ENCODE data around the gene KNCN. TPM values are rescaled to one million over a fixed set of nuclear protein-coding genes. Genes with fewer than 3 reads are reported as not detected.
A peak's percentile ranks its signal among the peaks of the same experiment; 100 is the strongest.

Gene KNCN
- polyA plus RNA-seq, 1 donor from 2014 or later = not detected

DNA sequence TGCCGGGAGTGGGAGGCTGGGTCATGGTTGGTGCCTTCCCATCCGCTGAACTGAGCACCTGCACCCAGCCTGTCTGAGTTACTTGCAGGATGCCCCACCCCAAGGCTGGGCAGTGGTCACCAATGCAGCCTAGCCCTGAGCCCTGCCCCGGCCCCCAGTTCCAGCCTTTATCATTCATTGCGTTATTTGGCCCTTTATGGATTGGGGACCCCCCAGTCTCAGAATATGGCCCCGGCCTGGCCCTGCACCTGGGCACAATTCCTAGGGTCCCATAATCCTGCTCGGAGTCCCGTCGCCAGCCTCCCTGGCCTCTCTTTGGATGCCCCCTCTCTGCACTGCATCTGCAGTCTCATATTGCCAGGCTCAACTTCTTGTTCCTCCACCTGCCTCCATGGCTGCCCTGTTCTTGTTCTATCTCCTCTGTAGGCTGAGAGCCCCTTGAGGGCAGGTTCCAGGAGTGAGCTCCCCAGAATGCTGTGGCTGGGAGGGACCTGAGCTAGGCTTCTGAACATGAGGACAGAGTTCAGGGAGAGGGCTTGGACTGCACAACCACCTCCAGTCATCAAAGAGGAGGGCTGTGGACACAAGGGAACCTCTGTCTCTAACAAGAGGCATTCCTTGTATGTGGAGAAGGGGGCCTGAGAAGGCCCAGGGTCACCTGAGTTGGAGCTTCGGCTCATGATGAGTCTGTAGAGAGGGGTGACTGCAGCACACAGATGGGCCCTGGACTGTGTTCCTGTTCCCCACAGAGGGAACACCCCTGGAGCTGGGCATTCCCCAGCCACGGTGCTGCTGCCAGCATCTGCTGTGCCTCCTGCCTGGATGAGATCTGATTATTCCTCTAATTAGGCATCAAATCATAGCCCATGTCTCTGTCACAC lies 1.1 kb upstream of the KNCN start:
- Histone ChIP-seq H4K20me1 (ENCODE audit: insufficient read depth) (no peaks in the 10 kb centered on the region), H3K9me3 (ENCODE audit: low read length) (no peaks in the 10 kb centered on the region), H3K27me3 (ENCODE audit: insufficient read depth, low read depth, low read length) (no peaks in the 10 kb centered on the region), H3K36me3 (ENCODE audit: insufficient read depth, low read length) (no peaks in the 10 kb centered on the region), H2AFZ (ENCODE audit: low read depth, low read length) (no peak overlapping the region), H3F3A (ENCODE audit: insufficient read depth, low read length, poor library complexity, severe bottlenecking) (no peaks in the 10 kb centered on the region), H3K9me2 (ENCODE audit: insufficient read depth, low read length) (no peaks in the 10 kb centered on the region), H3K4me3 (ENCODE audit: low read length) (no peak overlapping the region), H3K4me2 (ENCODE audit: low read length) (no peak overlapping the region), H3K9ac (ENCODE audit: low read length) (no peak overlapping the region), H3K79me2 (replicated peaks; ENCODE audit: insufficient read depth, low read length) (no peaks in the 10 kb centered on the region), H3K27ac (ENCODE audit: low read length) (no peak overlapping the region)
- no peak for TF ChIP-seq MXI1 (conservative IDR thresholded peaks at IDR 0.05; ENCODE audit: poor library complexity, severe bottlenecking)
- TF ChIP-seq RAD21 (conservative IDR thresholded peaks at IDR 0.05) = no peak
- no peak for TF ChIP-seq POLR2AphosphoS5 (IDR thresholded peaks at IDR 0.05)
- TF ChIP-seq SMC3 (conservative IDR thresholded peaks at IDR 0.05; ENCODE audit: poor library complexity) = no peak
- no peak for TF ChIP-seq REST (IDR thresholded peaks at IDR 0.05; ENCODE audit: borderline replicate concordance)
- no peak for TF ChIP-seq EP300 (conservative IDR thresholded peaks at IDR 0.05; ENCODE audit: poor library complexity, severe bottlenecking)
- TF ChIP-seq EZH2 (IDR thresholded peaks at IDR 0.05; ENCODE audit: borderline replicate concordance, insufficient read depth, low read length, poor library complexity, severe bottlenecking) = no peak
- TF ChIP-seq CTCF (IDR thresholded peaks at IDR 0.05; ENCODE audit: poor library complexity, severe bottlenecking) = no peak
- TF ChIP-seq TAF1 (IDR thresholded peaks at IDR 0.05; ENCODE audit: low read depth) = no peak

DNA sequence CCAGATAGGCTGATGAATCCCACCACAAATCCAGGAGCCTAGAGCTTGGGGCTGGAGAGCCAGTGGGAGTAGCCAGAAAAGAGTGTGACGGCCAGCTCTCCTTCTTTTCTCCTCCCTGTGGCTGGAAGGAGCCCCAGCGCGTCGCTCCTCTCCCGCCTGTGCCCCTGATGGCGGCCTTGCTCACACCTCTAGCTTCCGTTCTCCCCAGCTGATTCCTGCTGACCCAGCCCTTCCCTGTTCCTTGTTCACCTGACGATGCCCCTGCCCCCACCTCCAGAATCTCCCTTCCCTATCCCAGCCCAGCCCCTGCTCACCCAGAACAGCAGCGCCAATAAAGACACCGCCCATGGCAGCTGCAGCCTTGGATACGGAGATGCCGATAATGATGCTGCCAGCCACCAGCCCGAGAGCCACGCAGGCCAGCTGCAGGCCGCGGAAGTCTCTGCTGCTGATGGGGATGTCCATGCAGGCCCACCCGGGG lies 656 bp downstream of the KNCN start:
- Histone ChIP-seq H3K79me2 (replicated peaks; ENCODE audit: insufficient read depth, low read length) (no peaks in the 10 kb centered on the region), H3K4me2 (ENCODE audit: low read length) (peak overlapping the region; percentile 79), H2AFZ (ENCODE audit: low read depth, low read length) (no peak overlapping the region), H3K4me3 (ENCODE audit: low read length) (peak overlapping the region; percentile 61), H3K9me2 (ENCODE audit: insufficient read depth, low read length) (no peaks in the 10 kb centered on the region), H3K27me3 (ENCODE audit: insufficient read depth, low read depth, low read length) (peaks cover 11% of the 10 kb centered on the region), H4K20me1 (ENCODE audit: insufficient read depth) (no peaks in the 10 kb centered on the region), H3F3A (ENCODE audit: insufficient read depth, low read length, poor library complexity, severe bottlenecking) (no peaks in the 10 kb centered on the region), H3K36me3 (ENCODE audit: insufficient read depth, low read length) (no peaks in the 10 kb centered on the region), H3K9me3 (ENCODE audit: low read length) (no peaks in the 10 kb centered on the region), H3K9ac (ENCODE audit: low read length) (peak overlapping the region; percentile 82), H3K27ac (ENCODE audit: low read length) (peak overlapping the region; percentile 97)
- TF ChIP-seq MXI1 (conservative IDR thresholded peaks at IDR 0.05; ENCODE audit: poor library complexity, severe bottlenecking) (no peak), POLR2AphosphoS5 (IDR thresholded peaks at IDR 0.05) (no peak), EZH2 (IDR thresholded peaks at IDR 0.05; ENCODE audit: borderline replicate concordance, insufficient read depth, low read length, poor library complexity, severe bottlenecking) (no peak), REST (IDR thresholded peaks at IDR 0.05; ENCODE audit: borderline replicate concordance) (no peak), TAF1 (IDR thresholded peaks at IDR 0.05; ENCODE audit: low read depth) (no peak), EP300 (conservative IDR thresholded peaks at IDR 0.05; ENCODE audit: poor library complexity, severe bottlenecking) (no peak)
